GM12892 (cell line): Measurements from ENCODE around the gene OTX2.

Source experiments
- DNase-seq: peaks from one replicate; pipeline ENCODE4 v3.0.0; 2011; ENCODE audit not compliant: insufficient read length
- FAIRE-seq: peaks from 2 replicates; lab custom pipeline; 2011; peaks lifted over from hg19 to GRCh38; lab: Jason Lieb, UNC
- POLR2A ChIP-seq: IDR thresholded peaks from 2 replicates; pipeline ENCODE4 v1.6.1; 2011; ENCODE audit warnings: low read depth, low read length, control low read depth
- POLR2AphosphoS5 ChIP-seq: IDR thresholded peaks from 2 replicates; pipeline ENCODE4 v1.6.1; 2011; ENCODE audit warnings: low read depth, low read length, control low read depth
- TAF1 ChIP-seq: IDR thresholded peaks from 2 replicates; pipeline ENCODE4 v1.6.1; 2011; ENCODE audit warnings: low read depth, mild to moderate bottlenecking, control low read depth, low read length, borderline replicate concordance

Gene OTX2

GRCh38 chr14:56801920-56802319, 8.4 kb downstream of the OTX2 start:
- no peak for TF ChIP-seq TAF1
- no peak for TF ChIP-seq POLR2A
- TF ChIP-seq POLR2AphosphoS5 = no peak
- FAIRE-seq (no peak), DNase-seq (no peak)

- FAIRE-seq (no peak), DNase-seq (no peak)
- TF ChIP-seq TAF1 (no peak), POLR2AphosphoS5 (no peak), POLR2A (no peak)
These were observed 11.0 kb downstream of the OTX2 start for GRCh38 chr14:56799343-56799645.

GRCh38 chr14:56798447-56799342, 11.6 kb downstream of the OTX2 start:
- no peak for FAIRE-seq
- TF ChIP-seq POLR2A (no peak), TAF1 (no peak), POLR2AphosphoS5 (no peak)
- DNase-seq = no peak

GRCh38 chr14:56797569-56798446, 12.5 kb downstream of the OTX2 start:
- no peak for FAIRE-seq
- no peak for DNase-seq
- TF ChIP-seq POLR2A (no peak), TAF1 (no peak)

GRCh38 chr14:56797003-56797568, 13.2 kb downstream of the OTX2 start:
- no peak for TF ChIP-seq POLR2AphosphoS5
- no peak for TF ChIP-seq TAF1
- no peak for TF ChIP-seq POLR2A
- DNase-seq (no peak), FAIRE-seq (no peak)

- no peak for FAIRE-seq
- no peak for DNase-seq
- TF ChIP-seq POLR2A (no peak), TAF1 (no peak)
These were observed 14.0 kb downstream of the OTX2 start for GRCh38 chr14:56796259-56796658.

GRCh38 chr14:56795284-56795622, 15.0 kb downstream of the OTX2 start:
- TF ChIP-seq POLR2A (no peak), TAF1 (no peak), POLR2AphosphoS5 (no peak)
- FAIRE-seq (no peak), DNase-seq (no peak)

- no peak for DNase-seq
- no peak for TF ChIP-seq POLR2AphosphoS5
- TF ChIP-seq TAF1 = no peak
- FAIRE-seq = no peak
These were observed 15.6 kb downstream of the OTX2 start for GRCh38 chr14:56794557-56795283.

GRCh38 chr14:56794088-56794556, 16.2 kb downstream of the OTX2 start:
- FAIRE-seq (no peak), DNase-seq (no peak)
- TF ChIP-seq TAF1 (no peak), POLR2A (no peak), POLR2AphosphoS5 (no peak)

- TF ChIP-seq POLR2A = no peak
- FAIRE-seq = no peak
- no peak for DNase-seq
These were observed 20.3 kb downstream of the OTX2 start for GRCh38 chr14:56789955-56790354.

GRCh38 chr14:56787530-56787929, 22.7 kb downstream of the OTX2 start:
- DNase-seq (no peak), FAIRE-seq (no peak)
- no peak for TF ChIP-seq POLR2AphosphoS5
- TF ChIP-seq POLR2A = no peak
- no peak for TF ChIP-seq TAF1

- no peak for DNase-seq
- TF ChIP-seq POLR2AphosphoS5 (no peak), TAF1 (no peak), POLR2A (no peak)
- FAIRE-seq = no peak
These were observed 27.6 kb downstream of the OTX2 start for GRCh38 chr14:56782711-56783110.
